Skeletal muscle tissue (tissue), 4 donors: Measurements from ENCODE around the gene TMPRSS4. TPM values are rescaled to one million over a fixed set of nuclear protein-coding genes. Genes with fewer than 3 reads are reported as not detected.

Source experiments
- H3K27ac ChIP-seq: one replicate; pipeline ENCODE4 v1.7.0; 2013; ENCODE audit warnings: mild to moderate bottlenecking, low read depth, low read length, inconsistent platforms
- H3K27me3 ChIP-seq, 3 donors: one replicate each; pipeline ENCODE4 v1.7.0; 2013; ENCODE audit warnings: low read length in 3 of 3; ENCODE audit not compliant: control insufficient read depth in 3 of 3, insufficient read depth in 3 of 3
- H3K36me3 ChIP-seq, 3 donors: one replicate each; pipeline ENCODE4 v1.7.0; 2013; ENCODE audit warnings: low read length in 3 of 3; ENCODE audit not compliant: control insufficient read depth in 3 of 3, insufficient read depth in 3 of 3
- H3K4me1 ChIP-seq, 3 donors: one replicate each; pipeline ENCODE4 v1.7.0; 2013; ENCODE audit warnings: low read length in 3 of 3, mild to moderate bottlenecking in 3 of 3; ENCODE audit not compliant: control insufficient read depth in 3 of 3, insufficient read depth in 3 of 3
- H3K4me3 ChIP-seq, 3 donors: one replicate each; pipeline ENCODE4 v1.7.0; 2013; ENCODE audit warnings: low read length in 3 of 3
- H3K9ac ChIP-seq, 3 donors: one replicate each; pipeline ENCODE4 v1.7.0; 2013; ENCODE audit warnings: low read length in 3 of 3, mild to moderate bottlenecking in 3 of 3, moderate library complexity in 2 of 3, low read depth in 1 of 3
- H3K9me3 ChIP-seq, 3 donors: one replicate each; pipeline ENCODE4 v1.7.0; 2013; ENCODE audit warnings: low read length in 3 of 3; ENCODE audit not compliant: control insufficient read depth in 3 of 3
- total RNA-seq: library from RNA; depleted of rRNA; stranded (reverse); fragments of >200 nt; gene quantifications from one replicate; pipeline ENCODE4 v1.2.3, GENCODE V29; 2014
- donor health status: Osteomylitis.

The TMPRSS4 gene
- total RNA-seq, 1 donor from 2014 or later, result not detected

DNA sequence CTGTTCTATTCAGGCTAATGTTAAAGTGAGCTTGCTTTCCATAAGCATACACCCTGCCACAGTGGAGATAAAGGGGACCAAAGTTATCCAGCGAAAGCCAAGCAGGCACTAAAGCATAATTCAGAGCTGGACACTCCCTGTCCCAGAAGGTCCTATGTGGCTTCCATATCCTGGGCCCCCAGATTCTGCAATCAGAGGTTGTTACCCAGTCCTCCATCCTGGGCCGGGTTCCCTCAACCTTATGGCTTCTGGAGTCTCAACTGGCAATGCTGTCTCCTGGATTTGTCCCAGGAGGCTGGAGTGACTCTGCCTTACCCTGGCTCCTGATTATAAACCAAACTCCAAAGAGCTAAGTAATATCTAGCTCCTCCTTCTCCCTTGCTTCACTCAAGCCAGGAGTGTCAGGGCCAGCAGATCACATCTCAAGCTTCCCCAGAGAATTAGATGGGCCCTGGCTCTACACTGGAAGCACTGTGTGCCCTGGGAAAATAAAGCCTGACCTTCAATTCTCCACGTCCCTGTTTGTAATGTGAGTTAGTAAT is 23.9 kb downstream of the TMPRSS4 start:
- peak overlapping the region in 1 of 3 donors; percentile 25 for H3K9ac ChIP-seq
- H3K4me1 ChIP-seq, result peaks cover 13 to 20% (median 17%) of the 10 kb centered on the region in 3 donors
- no peaks in the 10 kb centered on the region for H3K27me3 ChIP-seq
- no peaks in the 10 kb centered on the region for H3K9me3 ChIP-seq
- H3K4me3 ChIP-seq, result no peak overlapping the region
- no peaks in the 10 kb centered on the region for H3K36me3 ChIP-seq
- H3K27ac ChIP-seq, result no peak overlapping the region

DNA sequence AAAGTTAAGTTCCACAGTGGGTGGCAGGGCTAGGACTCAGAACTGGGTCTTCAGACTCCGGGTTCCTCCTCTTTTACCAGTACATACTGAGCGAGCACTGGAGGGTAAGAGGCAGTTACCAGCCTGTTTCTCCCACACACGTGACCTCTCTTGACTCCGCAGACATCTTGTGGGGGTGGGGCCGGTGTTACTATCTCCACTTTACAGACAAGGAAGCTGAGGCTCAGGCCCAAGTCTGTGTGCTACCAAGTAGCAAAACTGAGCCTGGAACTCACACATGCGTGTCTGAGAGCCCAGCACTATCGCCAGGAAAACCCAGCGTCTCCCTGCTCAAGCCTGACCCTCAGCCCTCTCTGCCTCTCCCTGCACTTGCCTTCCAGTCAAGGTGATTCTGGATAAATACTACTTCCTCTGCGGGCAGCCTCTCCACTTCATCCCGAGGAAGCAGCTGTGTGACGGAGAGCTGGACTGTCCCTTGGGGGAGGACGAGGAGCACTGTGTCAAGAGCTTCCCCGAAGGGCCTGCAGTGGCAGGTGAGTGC is 25.9 kb downstream of the TMPRSS4 start:
- no peak overlapping the region for H3K4me3 ChIP-seq
- H3K9me3 ChIP-seq, result no peaks in the 10 kb centered on the region
- no peak overlapping the region for H3K27ac ChIP-seq
- no peaks in the 10 kb centered on the region for H3K27me3 ChIP-seq
- no peaks in the 10 kb centered on the region for H3K36me3 ChIP-seq
- peaks cover 13 to 20% (median 17%) of the 10 kb centered on the region in 3 donors for H3K4me1 ChIP-seq
- H3K9ac ChIP-seq, result no peak overlapping the region

DNA sequence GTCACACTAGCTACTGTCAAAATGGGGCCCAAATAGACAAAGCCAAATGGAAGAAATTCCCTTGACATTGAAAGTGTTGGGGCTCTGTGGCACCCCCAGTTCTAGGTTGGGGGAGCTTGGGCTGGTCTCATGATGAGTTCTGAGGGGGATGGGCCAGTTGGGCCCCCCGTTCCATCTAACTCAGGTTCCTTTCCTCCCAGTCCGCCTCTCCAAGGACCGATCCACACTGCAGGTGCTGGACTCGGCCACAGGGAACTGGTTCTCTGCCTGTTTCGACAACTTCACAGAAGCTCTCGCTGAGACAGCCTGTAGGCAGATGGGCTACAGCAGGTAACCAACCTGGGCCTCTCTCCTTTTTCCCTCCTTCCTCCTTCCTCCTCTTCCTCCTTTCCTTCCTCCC is 27.6 kb downstream of the TMPRSS4 start:
- Histone ChIP-seq H3K9ac (no peak overlapping the region), H3K27ac (no peak overlapping the region), H3K9me3 (no peaks in the 10 kb centered on the region), H3K27me3 (no peaks in the 10 kb centered on the region), H3K4me3 (no peak overlapping the region), H3K36me3 (no peaks in the 10 kb centered on the region), H3K4me1 (peaks cover 13 to 18% (median 18%) of the 10 kb centered on the region in 3 donors)

DNA sequence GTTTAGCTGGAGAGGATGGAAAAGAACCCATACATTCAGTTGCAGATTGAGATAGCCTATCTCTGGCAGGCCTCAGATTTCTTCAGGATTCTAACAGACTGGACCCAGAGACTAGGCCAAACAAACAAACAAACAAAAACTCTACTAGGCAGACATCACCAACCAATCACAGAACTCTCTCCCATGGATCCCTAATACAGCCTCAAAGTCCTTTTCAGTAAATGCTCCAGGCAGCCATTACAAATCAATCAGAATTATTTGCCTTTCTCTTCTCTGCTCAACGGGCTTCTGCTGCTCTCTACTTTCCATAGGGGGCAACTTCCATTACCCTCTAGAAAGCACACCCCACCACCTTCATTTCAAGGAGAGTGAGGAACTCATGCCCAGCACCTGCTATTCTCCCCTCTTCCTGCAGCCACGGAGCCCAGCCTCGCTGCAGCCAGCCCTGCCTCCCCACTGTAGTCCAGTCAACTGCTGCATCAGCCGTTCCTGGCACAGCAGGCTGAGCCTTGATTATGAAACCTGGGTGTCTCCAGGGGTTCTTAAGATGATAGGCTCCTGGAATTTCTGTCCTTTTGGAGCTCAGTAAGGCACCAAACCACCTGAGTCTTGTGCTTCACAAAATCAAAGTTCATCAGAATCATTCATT is 28.9 kb downstream of the TMPRSS4 start:
- Histone ChIP-seq H3K36me3 (no peaks in the 10 kb centered on the region), H3K9ac (no peak overlapping the region), H3K27ac (no peak overlapping the region), H3K4me3 (no peak overlapping the region), H3K4me1 (peaks cover 3 to 9% (median 9%) of the 10 kb centered on the region in 3 donors), H3K27me3 (no peaks in the 10 kb centered on the region), H3K9me3 (no peaks in the 10 kb centered on the region)

DNA sequence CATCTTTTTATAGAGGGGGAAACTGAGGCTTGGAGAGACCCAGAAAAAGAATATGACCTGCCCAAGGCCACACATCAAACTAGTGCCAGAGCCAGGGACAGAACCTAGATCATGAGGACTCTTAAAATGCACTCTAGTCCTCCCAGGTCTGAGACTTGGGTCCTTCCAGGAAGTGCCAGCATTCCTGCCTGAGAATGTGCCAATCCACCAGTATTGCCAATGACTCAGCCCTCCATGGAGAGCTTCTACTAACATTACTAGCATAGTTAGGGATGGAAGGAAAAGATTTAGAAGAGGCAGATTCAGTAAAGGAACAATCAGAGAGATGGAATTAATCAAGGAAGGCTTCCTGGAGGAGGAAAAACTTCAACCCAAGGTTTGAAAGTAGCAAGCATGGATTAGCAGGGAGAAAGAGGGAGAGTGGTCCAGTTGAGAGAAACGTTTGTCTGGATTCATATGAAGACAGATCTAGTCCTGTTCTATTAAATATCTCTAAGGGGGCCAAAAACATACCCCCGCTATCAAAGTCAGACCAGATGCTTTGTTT is 30.0 kb downstream of the TMPRSS4 start:
- Histone ChIP-seq H3K9ac (no peak overlapping the region), H3K27ac (no peak overlapping the region), H3K9me3 (no peaks in the 10 kb centered on the region), H3K4me3 (no peak overlapping the region), H3K27me3 (no peaks in the 10 kb centered on the region), H3K4me1 (peaks cover 0 to 5% (median 4%) of the 10 kb centered on the region in 3 donors), H3K36me3 (no peaks in the 10 kb centered on the region)

DNA sequence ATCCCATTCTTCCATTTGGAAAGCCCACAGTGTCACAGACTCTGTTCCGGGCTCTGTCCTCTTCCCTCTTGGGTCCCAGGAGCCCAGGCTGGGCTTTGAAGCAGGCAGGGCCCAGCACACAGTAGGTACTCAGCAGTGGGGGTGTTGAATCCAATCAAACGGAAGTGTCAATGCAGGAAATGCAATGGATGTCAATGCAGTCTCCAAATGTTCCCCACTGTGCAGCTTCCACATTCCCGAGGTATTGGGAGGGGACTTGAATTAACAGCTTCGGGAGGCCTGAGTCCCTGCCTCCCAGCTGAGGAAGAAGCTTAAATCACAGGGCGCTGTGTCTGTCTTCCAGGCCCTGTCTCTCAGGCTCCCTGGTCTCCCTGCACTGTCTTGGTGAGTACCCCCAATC is 31.6 kb downstream of the TMPRSS4 start:
- no peak overlapping the region for H3K9ac ChIP-seq
- H3K4me1 ChIP-seq, result peaks cover 0 to 5% (median 4%) of the 10 kb centered on the region in 3 donors
- H3K27ac ChIP-seq, result no peak overlapping the region
- H3K9me3 ChIP-seq, result no peaks in the 10 kb centered on the region
- H3K4me3 ChIP-seq, result no peak overlapping the region
- no peaks in the 10 kb centered on the region for H3K27me3 ChIP-seq
- no peaks in the 10 kb centered on the region for H3K36me3 ChIP-seq

DNA sequence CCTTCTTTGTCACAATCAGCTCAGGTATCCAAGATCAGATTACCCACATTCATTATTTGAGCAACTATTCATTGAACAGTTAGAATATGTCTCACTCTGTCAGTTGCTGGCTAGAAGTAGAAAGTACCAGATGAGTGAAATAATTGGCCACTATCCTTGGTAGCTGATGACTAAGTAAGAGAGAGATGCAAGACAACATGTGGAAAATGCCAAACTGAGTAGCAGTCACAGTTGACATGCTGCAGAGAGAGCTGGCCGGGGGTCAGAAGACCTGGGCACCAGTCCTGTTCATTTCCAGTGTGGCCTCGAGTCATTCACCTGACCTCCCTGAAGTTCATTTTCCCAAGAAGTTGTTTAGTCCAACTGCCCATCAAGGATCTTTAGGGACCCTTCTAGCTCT is 32.4 kb downstream of the TMPRSS4 start:
- no peak overlapping the region for H3K4me3 ChIP-seq
- H3K9me3 ChIP-seq, result no peaks in the 10 kb centered on the region
- no peak overlapping the region for H3K9ac ChIP-seq
- H3K27ac ChIP-seq, result no peak overlapping the region
- no peaks in the 10 kb centered on the region for H3K36me3 ChIP-seq
- H3K4me1 ChIP-seq, result peaks cover 0 to 5% (median 4%) of the 10 kb centered on the region in 3 donors
- no peaks in the 10 kb centered on the region for H3K27me3 ChIP-seq

DNA sequence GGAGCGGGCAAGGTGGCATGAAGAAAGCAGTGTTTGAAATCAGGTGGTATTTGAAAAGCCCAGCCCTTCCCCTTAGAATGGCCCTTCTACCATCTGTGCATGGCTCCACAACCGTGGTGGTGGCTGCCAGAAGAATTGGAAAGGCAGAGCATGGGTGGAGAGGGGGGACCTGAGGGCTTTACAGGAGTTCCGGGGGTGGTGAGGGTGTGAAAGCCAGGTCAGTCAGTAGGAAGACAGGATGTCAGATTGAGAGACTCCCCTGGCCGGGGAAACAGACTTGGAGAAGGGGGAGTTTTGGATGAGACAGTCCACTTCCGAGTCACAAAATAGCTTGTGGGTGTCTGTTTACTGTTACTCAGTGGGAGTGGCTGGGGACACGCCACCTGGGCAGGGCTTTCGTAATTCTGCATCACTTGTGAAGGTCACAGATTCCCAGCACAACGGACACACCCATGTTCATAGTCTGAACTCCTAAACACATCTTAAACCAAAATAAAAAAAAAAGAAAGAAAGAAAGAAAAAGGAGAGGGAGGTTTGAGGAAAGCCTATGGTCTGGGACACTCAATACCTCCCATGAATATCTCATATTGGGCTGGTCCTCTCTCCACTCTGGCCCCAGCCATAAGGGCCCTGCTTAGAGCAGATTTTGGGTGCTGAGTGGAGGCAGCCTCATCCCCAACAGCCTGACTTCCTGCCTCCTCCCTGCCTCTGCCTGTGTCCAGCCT is 34.3 kb downstream of the TMPRSS4 start:
- Histone ChIP-seq H3K9ac (no peak overlapping the region), H3K36me3 (no peaks in the 10 kb centered on the region), H3K9me3 (no peaks in the 10 kb centered on the region), H3K27me3 (peaks cover 0 to 3% (median 0%) of the 10 kb centered on the region in 3 donors), H3K4me1 (peaks cover 0 to 5% (median 4%) of the 10 kb centered on the region in 3 donors), H3K4me3 (no peak overlapping the region), H3K27ac (no peak overlapping the region)

DNA sequence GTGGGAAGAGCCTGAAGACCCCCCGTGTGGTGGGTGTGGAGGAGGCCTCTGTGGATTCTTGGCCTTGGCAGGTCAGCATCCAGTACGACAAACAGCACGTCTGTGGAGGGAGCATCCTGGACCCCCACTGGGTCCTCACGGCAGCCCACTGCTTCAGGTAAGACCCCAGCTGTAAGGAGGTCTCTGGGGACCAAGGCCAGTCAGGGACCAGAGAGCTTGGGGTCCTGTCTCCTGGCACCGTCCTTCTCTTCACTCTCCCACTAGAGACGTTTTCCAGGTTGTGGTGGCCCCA is 34.8 kb downstream of the TMPRSS4 start:
- peaks cover 0 to 3% (median 0%) of the 10 kb centered on the region in 3 donors for H3K27me3 ChIP-seq
- no peaks in the 10 kb centered on the region for H3K9me3 ChIP-seq
- no peak overlapping the region for H3K27ac ChIP-seq
- no peak overlapping the region for H3K4me3 ChIP-seq
- peaks cover 0 to 5% (median 4%) of the 10 kb centered on the region in 3 donors for H3K4me1 ChIP-seq
- H3K36me3 ChIP-seq, result no peaks in the 10 kb centered on the region
- no peak overlapping the region for H3K9ac ChIP-seq
